H1 (cell line): ENCODE measurements around the gene SRSF6.
"Not testable (repeated sequence)": the region's sequence is repeated elsewhere in the genome, so short reads cannot be mapped to it uniquely, and the experiment has no call there.

Source experiments
- CHD1 ChIP-seq: IDR thresholded peaks from 2 replicates; pipeline ENCODE4 v1.6.1; 2012; ENCODE audit warnings: low read depth, low read length, improper control_type of control experiment
- FOSL1 ChIP-seq: IDR thresholded peaks from 2 replicates; pipeline ENCODE4 v1.6.1; 2011; ENCODE audit warnings: mild to moderate bottlenecking, low read depth, low read length, moderate library complexity; ENCODE audit not compliant: insufficient read depth
- POLR2A ChIP-seq, 2 experiments: IDR thresholded peaks; 1 replicate in 1 of 2; 2 replicates in 1 of 2; pipeline ENCODE4 v1.6.1; 2011; ENCODE audit warnings: low read depth in 2 of 2, low read length in 2 of 2, mild to moderate bottlenecking in 2 of 2; ENCODE audit errors: control extremely low read depth in 1 of 2
- POU5F1 ChIP-seq: IDR thresholded peaks from 2 replicates; pipeline ENCODE4 v1.6.1; 2011; ENCODE audit warnings: low read depth, mild to moderate bottlenecking, low read length, moderate library complexity
- RFX5 ChIP-seq: IDR thresholded peaks from 2 replicates; pipeline ENCODE4 v1.6.1; 2011; ENCODE audit warnings: low read depth, low read length, improper control_type of control experiment, borderline replicate concordance
- TCF12 ChIP-seq: IDR thresholded peaks from 2 replicates; pipeline ENCODE4 v1.6.1; 2011; ENCODE audit warnings: low read depth, mild to moderate bottlenecking, low read length
- TF ChIP-seq, protein P1 (sequence below), 3 experiments: IDR thresholded peaks; 1 replicate in 2 of 3; 2 replicates in 1 of 3; pipeline versions ENCODE4 v1.5.1 to v1.6.1; 2011; ENCODE audit warnings: low read length in 3 of 3, mild to moderate bottlenecking in 3 of 3, inconsistent platforms in 2 of 3, low read depth in 1 of 3, moderate library complexity in 1 of 3; ENCODE audit not compliant: insufficient read depth in 1 of 3; ENCODE audit errors: control extremely low read depth in 1 of 3

DNA sequence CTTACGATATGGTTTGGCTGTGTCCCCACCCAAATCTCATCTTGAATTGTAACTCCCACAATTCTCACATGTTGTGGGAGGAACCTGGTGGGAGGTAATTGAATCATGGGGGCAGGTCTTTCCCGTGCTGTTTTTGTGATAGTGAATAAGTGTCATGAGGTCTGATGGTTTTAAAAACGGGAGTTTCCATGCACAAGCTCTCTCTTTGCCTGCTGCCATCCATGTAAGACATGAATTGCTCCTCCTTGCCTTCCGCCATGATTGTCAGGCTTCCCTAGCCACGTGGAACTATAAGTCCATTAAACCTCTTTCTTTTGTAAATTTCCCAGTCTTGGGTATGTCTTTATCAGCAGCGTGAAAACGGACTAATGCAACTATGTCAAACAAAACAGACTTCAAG, 36.8 kb upstream of the SRSF6 start:
- not testable (repeated sequence) for TF ChIP-seq POLR2A (IDR thresholded peaks at IDR 0.05; ENCODE audit: control extremely low read depth in 1 of 2, low read depth in 2 of 2, low read length in 2 of 2); POU5F1; TCF12; CHD1; RFX5; FOSL1
- TF ChIP-seq, protein P1, sequence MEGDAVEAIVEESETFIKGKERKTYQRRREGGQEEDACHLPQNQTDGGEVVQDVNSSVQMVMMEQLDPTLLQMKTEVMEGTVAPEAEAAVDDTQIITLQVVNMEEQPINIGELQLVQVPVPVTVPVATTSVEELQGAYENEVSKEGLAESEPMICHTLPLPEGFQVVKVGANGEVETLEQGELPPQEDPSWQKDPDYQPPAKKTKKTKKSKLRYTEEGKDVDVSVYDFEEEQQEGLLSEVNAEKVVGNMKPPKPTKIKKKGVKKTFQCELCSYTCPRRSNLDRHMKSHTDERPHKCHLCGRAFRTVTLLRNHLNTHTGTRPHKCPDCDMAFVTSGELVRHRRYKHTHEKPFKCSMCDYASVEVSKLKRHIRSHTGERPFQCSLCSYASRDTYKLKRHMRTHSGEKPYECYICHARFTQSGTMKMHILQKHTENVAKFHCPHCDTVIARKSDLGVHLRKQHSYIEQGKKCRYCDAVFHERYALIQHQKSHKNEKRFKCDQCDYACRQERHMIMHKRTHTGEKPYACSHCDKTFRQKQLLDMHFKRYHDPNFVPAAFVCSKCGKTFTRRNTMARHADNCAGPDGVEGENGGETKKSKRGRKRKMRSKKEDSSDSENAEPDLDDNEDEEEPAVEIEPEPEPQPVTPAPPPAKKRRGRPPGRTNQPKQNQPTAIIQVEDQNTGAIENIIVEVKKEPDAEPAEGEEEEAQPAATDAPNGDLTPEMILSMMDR (IDR thresholded peaks at IDR 0.05; ENCODE audit: control extremely low read depth in 1 of 3, insufficient read depth in 1 of 3, low read depth in 1 of 3, low read length in 3 of 3), result not testable (repeated sequence)
